Activated T-helper 2 cell treated with anti-CD3 and anti-CD28 coated beads, Interferon-gamma antibody, Interleukin-2, Interleukin-4, amounts not matched to agents 10 μg/mL and 5 μg/mL and 100 μg/mL, durations not matched to agents 14 hours and 24 hours and 36 hours (primary cell): Measurements from ENCODE around the gene WNT1. TPM values are rescaled to one million over a fixed set of nuclear protein-coding genes. Genes with fewer than 3 reads are reported as not detected.
A peak's percentile ranks its signal among the peaks of the same experiment; 100 is the strongest.

ENCODE experiments used
- DNase-seq: peaks from one replicate; pipeline ENCODE4 v3.0.0; 2021; ENCODE audit warnings: low spot score
- H3K27ac Mint-ChIP-seq: one replicate; pipeline ENCODE4 v1.8.0; 2021; ENCODE audit warnings: mixed read lengths
- H3K27me3 Mint-ChIP-seq: one replicate; pipeline ENCODE4 v1.8.0; 2021; ENCODE audit warnings: low read depth, mixed read lengths
- H3K36me3 Mint-ChIP-seq: one replicate; pipeline ENCODE4 v1.8.0; 2021; ENCODE audit warnings: low read depth, mixed read lengths
- H3K4me1 Mint-ChIP-seq: one replicate; pipeline ENCODE4 v1.8.0; 2021; ENCODE audit warnings: low read depth, mixed read lengths
- H3K4me3 Mint-ChIP-seq: one replicate; pipeline ENCODE4 v1.8.0; 2021; ENCODE audit warnings: low read depth, mild to moderate bottlenecking, moderate library complexity, mixed read lengths
- H3K9me3 Mint-ChIP-seq: one replicate; pipeline ENCODE4 v1.8.0; 2021; ENCODE audit warnings: mixed read lengths
- intact Hi-C: fragments of 100-400 bp; cut with micrococcal nuclease; formaldehyde crosslinking; loops from one replicate; pipeline ENCODE4 v1.15.1; 2023
- total RNA-seq: library from RNA; stranded (reverse); gene quantifications from 2 replicates; pipeline ENCODE4 v1.2.3, GENCODE V29; 2022

Gene WNT1
- total RNA-seq, 1 donor from 2014 or later = 0.66 TPM

DNA sequence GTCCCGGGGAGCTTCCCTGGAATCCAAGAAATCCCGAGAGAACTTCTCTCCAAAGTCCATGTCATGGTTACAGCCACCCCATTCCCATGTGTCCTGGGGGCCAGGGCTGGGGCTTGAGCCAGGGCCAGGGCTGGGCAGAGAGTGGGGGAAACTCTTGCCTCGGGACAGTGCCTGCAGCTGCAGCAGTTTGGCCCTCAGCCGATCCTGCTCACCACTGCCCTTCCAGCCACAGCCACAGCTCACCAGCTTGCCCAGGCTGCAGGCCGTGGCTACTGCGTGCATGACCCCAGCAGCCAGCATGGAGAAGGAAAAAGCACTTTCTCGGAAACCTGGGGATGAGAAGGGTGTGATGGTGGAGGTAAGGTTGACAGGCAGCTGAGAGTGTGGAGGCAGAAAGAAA lies 10.1 kb upstream of the WNT1 start:
- Mint-ChIP-seq H3K36me3 (no peaks in the 10 kb centered on the region), H3K27ac (no peak overlapping the region), H3K9me3 (no peaks in the 10 kb centered on the region), H3K4me3 (no peak overlapping the region), H3K27me3 (peaks cover 68% of the 10 kb centered on the region), H3K4me1 (peaks cover 25% of the 10 kb centered on the region)
- intact Hi-C loops = no loop called here
- DNase-seq = no peak

DNA sequence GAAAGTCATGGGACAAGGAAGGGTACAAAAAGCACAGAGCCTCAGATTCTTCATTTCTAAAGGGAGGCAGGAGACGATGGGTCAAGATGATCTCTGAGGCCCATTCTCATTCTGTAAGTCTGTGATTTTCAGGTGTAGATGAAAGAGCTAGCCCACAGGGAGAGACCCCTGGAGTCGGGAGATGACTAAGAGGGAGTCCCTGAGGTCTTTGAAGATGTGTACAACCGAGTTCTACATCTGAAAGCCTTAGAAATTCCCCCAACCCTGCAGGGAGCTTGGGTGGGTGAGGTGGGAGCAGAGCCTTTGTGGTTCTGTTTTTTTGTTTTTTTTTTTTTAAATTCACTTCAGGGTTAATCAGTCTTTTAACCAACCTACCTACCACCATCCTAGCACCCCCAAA lies 9.7 kb upstream of the WNT1 start:
- Mint-ChIP-seq H3K9me3 (no peaks in the 10 kb centered on the region), H3K27ac (no peak overlapping the region), H3K27me3 (peaks cover 72% of the 10 kb centered on the region), H3K4me3 (no peak overlapping the region), H3K36me3 (no peaks in the 10 kb centered on the region), H3K4me1 (peaks cover 25% of the 10 kb centered on the region)
- no peak for DNase-seq
- intact Hi-C loops = no loop called here

DNA sequence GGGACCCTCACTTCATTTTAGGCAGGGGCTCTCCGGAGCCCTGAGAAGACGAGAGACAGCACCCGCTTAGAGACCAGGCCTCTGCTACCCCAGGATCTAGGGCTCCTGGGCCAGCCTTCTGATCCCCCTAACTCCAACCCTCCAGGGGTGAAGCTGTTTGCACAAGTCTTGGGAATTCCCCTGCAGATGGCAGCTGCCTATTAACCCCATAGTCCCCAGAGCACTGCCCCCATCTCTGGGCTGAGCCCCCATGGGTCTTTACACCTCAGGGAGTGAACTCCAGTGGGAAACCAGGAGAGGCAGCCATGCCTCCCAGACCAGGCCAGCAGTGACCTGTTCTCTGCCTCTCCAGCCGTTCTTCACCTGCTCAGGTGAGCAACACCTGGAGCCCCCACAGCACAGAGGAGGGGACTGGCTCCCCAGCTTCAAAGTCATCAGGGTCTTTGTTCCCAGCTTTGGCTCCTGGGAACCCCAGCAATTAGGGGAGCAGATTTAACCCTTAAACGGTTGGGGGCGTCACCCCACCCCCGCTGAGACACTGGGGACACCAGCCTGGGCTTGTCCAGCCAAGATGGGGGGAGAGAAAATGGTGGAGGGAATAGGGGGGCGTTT lies 8.9 kb upstream of the WNT1 start:
- DNase-seq = no peak
- Mint-ChIP-seq H3K9me3 (no peaks in the 10 kb centered on the region), H3K27me3 (peaks cover 75% of the 10 kb centered on the region), H3K4me1 (peaks cover 25% of the 10 kb centered on the region), H3K36me3 (no peaks in the 10 kb centered on the region), H3K27ac (no peak overlapping the region), H3K4me3 (no peak overlapping the region)
- intact Hi-C loops = no loop called here

DNA sequence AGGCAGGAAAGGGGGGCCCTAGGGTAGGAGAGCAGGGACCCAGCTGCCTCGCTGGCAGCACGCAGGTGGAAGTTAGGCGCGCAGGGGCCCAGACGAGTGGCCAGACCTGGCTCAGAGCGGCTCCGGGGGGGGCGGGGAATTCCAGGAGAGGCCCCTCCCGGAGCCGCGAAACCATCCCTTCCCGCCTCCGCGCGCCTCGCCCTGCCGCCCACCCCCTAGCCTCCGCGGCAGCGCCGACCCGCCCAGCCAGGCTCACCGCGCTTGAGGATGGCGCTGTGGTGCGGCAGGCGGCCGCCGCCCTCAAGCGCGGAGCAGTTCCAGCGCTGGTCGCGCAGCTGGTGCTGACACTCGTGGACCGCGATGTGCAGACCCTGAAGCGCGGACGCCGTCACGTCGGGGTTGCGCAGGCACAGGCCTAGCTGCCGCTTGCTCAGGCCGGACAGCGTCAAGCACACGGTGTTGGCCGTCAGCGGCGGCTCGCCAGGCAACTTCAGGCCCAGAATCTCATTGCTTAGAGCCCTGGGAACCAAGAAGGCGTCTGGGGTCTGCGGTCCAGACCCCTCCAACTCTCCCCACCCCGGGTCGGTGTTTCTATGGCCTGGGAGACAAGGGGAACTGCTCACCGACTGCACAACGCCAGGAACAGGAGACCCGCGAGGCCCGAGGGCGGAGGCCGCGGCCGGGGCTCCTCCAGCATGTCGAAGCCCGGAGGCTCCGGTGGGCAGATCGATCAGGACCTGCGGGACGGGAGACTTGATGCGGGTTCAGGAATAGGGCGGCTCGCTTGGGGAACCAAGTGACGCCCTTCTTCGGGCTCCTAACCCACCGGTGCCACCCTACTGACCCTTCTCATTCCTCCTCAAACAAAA lies 8.1 kb upstream of the WNT1 start:
- no peaks in the 10 kb centered on the region for H3K9me3 Mint-ChIP-seq
- no peaks in the 10 kb centered on the region for H3K36me3 Mint-ChIP-seq
- H3K4me1 Mint-ChIP-seq = peaks cover 25% of the 10 kb centered on the region
- DNase-seq = no peak
- peaks cover 76% of the 10 kb centered on the region for H3K27me3 Mint-ChIP-seq
- no peak overlapping the region for H3K27ac Mint-ChIP-seq
- intact Hi-C loops = loop anchor here (5.0 to 10.0 kb wide), 2 partner anchors 68 to 115 kb away; partner anchors contain the start of gene DDX23
- no peak overlapping the region for H3K4me3 Mint-ChIP-seq

DNA sequence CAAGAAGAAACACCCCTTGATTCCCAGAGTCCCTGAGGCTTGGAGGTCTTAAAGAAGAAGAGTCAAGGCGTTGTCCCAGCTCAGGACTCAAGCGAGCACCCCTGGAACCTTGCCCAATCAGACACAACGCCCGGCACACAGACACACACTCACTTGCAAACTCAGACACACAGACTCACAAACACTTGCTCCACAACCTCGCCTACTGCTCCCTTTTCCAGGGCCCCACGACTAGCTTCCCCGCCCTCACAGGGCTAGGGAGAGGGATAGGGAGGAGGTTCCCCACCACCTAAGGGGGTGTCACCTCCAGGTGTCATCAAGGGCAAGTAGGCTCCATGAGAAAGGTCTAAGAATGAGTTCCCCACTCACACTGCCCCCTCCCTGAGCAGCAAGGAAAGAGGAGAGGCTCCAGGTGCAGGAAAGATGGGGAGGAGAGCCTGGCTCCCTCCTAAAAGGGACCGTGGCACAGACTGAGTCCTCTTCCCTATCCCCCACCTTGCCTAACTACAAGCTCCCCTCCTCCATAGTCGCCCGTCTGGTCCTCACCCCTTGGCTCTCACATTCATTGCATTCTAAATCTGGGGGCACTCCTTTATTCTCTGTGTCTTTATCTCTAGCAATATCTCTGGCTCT lies 7.3 kb upstream of the WNT1 start:
- H3K4me1 Mint-ChIP-seq = peaks cover 25% of the 10 kb centered on the region
- intact Hi-C loops = loop anchor here (5.0 to 10.0 kb wide), 2 partner anchors 69 to 116 kb away; partner anchors contain the start of gene DDX23
- no peak for DNase-seq
- H3K4me3 Mint-ChIP-seq = peak overlapping the region; percentile 10
- H3K27ac Mint-ChIP-seq = no peak overlapping the region
- H3K27me3 Mint-ChIP-seq = peaks cover 75% of the 10 kb centered on the region
- H3K36me3 Mint-ChIP-seq = no peaks in the 10 kb centered on the region
- H3K9me3 Mint-ChIP-seq = no peaks in the 10 kb centered on the region

DNA sequence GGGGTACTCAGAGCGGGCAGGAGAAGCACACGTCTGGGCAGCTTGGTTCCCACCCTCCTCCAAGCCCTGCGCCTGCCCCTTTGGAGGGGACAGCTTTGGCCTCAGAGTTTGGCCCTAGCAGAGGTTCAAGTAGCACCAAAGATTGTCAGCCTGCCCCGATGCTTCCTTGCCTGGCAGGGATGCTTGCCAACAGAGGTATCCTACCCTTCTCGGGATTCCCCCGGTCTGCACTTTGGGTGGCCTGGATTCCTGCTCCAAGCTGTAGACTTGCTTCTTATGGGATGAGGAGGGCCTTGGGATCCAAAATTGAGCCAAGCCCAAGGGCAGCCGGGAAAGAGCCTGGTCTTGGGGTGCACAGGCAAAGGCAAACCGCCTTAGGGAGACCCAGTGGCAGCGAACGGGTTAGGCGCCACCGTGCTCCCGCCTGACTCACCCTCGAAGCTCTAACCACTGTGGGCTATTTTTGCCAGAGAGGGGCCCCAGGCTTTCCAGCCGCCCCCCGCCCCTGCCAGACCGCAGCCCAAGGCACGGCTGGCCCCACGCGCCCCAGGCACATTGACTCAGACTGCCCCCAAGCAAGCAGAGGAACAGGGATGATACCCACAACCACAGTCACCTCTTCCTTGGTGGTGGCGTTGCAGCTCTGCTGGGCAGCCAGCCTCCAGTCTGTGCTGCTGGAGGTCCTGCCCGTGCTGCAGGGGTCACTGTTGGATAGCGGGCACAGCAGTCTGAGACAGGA lies 5.7 kb upstream of the WNT1 start:
- H3K4me3 Mint-ChIP-seq = peak overlapping the region; percentile 67
- H3K27me3 Mint-ChIP-seq = peaks cover 84% of the 10 kb centered on the region
- no peak overlapping the region for H3K27ac Mint-ChIP-seq
- DNase-seq = no peak
- no peaks in the 10 kb centered on the region for H3K9me3 Mint-ChIP-seq
- H3K36me3 Mint-ChIP-seq = no peaks in the 10 kb centered on the region
- peaks cover 34% of the 10 kb centered on the region for H3K4me1 Mint-ChIP-seq
- intact Hi-C loops = loop anchor here (1.0 to 10.0 kb wide), 3 partner anchors 8 to 118 kb away; partner anchors contain the start of gene DDX23

DNA sequence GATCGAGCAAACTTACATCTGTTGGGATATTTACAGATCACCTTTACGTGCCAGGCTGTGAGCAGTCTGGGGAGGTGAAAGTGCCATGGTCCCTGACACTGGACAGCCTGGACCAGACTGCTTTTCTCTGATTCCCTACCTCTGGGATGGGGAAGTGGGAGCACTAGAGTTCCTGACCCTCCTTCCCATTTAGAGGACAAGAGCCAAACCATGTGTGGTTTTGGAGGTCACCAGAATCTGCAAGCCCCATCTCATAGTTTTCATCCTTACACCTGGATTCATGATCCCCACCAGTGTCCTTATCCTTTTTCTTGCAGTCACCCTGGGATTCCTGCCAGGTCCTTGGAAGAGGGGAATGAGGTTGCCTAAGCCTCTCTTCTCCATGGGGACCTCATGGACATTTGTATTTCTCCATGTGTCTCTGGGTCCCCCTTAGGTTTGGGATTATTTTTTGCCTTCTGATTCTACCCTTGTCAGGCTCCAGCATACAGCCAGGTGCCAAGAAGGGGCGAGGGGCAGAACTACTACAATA lies 5.1 kb upstream of the WNT1 start:
- Mint-ChIP-seq H3K36me3 (no peaks in the 10 kb centered on the region), H3K27me3 (peaks cover 89% of the 10 kb centered on the region), H3K4me1 (peaks cover 39% of the 10 kb centered on the region), H3K9me3 (no peaks in the 10 kb centered on the region), H3K4me3 (no peak overlapping the region), H3K27ac (no peak overlapping the region)
- intact Hi-C loops = loop anchor here (1.0 to 10.0 kb wide), 3 partner anchors 7 to 118 kb away; partner anchors contain the start of gene DDX23
- DNase-seq = no peak

DNA sequence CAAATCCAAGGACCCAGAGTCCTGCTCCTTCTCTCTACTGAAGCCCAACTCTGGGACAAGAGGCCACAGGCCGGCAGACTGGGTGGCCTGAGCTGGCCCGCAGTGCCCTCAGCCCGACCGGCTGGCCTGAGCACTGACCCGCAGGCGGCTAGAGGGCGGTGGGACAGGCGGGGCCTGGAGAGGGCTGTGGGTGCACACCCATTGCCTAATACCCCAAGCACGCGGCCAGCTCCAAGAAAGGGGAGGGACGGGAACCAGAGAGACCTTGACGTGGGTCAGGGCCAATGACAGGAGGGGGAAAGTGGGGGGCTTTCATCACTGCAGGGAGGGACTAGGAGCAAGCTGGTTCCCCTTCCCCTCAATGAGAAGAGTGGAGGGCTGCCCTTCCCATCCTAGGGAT lies 4.6 kb upstream of the WNT1 start:
- Mint-ChIP-seq H3K36me3 (no peaks in the 10 kb centered on the region), H3K4me3 (no peak overlapping the region), H3K27me3 (peaks cover 84% of the 10 kb centered on the region), H3K4me1 (peaks cover 39% of the 10 kb centered on the region), H3K27ac (no peak overlapping the region), H3K9me3 (no peaks in the 10 kb centered on the region)
- no peak for DNase-seq
- intact Hi-C loops = loop anchor here (5.0 to 10.0 kb wide), 2 partner anchors 71 to 119 kb away; partner anchors contain the start of gene DDX23

DNA sequence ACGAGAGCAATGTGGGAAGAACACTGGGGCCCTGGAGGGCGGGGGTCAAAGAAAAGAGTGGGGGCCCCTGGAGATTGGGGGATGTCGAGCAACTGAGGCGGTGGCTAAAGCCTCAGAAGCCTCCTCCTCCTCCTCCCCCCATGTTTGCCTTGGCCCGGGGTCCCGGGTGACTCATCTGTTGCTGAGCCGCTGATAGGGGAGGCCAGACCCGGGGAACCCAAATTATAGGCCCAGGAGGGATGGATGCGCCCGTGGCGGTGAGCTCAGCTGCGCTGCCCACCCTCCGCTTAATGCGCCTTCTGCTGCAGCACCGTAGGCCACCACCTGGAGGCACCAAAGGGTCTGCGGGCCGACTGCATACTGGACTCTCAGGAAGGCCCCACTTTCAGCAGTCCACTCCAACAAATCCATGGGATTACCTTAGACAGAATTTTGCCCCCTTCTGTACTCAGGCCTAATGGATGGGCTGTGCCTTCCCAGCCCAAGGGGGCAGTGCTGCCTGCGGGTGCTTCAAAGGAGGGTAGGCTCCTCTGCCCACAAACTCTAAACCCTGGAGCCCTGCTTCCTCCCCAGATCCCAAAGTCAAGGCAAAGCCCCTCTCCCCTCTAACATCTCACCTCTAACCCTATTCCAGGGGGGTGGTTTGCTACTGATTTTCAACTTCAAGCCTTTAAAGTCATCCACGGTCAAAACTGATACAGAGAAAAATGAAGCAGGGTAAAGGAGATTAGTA lies 4.0 kb upstream of the WNT1 start:
- peaks cover 44% of the 10 kb centered on the region for H3K4me1 Mint-ChIP-seq
- intact Hi-C loops = loop anchor here (5.0 to 10.0 kb wide), 2 partner anchors 72 to 119 kb away; partner anchors contain the start of gene DDX23

DNA sequence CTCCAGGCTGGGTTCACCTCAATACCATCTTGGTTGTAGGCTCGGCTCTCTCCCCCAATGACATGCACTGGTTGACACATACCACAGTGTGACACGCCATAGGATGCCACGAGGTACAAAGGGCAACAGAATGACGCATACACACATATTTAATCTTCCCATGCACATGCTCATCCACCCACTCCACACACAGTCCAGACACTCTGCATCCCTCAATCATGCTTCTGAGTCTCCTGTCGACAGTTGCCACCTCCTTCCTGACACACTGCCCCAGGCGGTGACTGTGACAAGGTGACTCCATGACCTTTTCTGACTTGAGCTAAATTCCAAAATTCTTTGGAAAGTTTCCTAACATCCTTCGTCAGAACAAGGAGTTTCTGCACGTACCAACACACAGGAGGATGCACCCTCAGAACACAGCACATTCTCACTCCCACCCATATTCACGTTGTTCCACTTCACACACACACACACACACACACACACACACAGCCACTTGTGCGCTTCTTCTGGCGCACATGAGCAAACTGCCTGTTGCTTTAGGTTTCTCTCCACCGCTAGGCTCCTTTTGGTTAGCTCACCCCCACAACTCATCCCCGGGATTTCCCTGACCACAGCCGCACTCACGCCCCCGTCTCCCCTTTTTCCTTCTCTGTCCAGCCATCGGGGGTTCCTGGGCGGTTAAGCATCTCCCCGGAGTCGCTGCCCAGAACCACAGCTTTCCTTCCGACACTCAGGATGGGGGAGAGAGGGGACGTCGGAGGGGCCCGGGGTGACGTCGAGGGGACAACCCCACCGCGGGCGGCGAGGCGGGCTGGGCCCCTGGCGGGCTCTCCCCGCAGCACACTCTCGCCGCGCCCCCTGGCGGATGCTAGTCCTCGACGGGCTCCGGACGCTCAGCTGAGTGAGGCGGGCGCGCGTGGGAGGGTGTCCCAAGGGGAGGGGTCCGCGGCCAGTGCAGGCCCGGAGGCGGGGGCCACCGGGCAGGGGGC lies 536 bp upstream of the WNT1 start:
- no peaks in the 10 kb centered on the region for H3K9me3 Mint-ChIP-seq
- H3K36me3 Mint-ChIP-seq = no peaks in the 10 kb centered on the region
- H3K27ac Mint-ChIP-seq = peak overlapping the region; percentile 62
- DNase-seq = peak; percentile 61
- H3K27me3 Mint-ChIP-seq = peaks cover 82% of the 10 kb centered on the region
- peak overlapping the region; percentile 2 for H3K4me3 Mint-ChIP-seq
- peaks cover 47% of the 10 kb centered on the region for H3K4me1 Mint-ChIP-seq
- intact Hi-C loops = loop anchor here (2.0 to 10.0 kb wide), 2 partner anchors 53 to 123 kb away; partner anchors contain the start of genes DDX23 and FKBP11

More for the DNA sequence above, 4.0 kb upstream of the WNT1 start:
- H3K27me3 Mint-ChIP-seq = peaks cover 84% of the 10 kb centered on the region
- no peaks in the 10 kb centered on the region for H3K36me3 Mint-ChIP-seq
- no peak overlapping the region for H3K4me3 Mint-ChIP-seq
- DNase-seq = no peak
- H3K9me3 Mint-ChIP-seq = no peaks in the 10 kb centered on the region
- no peak overlapping the region for H3K27ac Mint-ChIP-seq
